SK-N-SH (cell line): ENCODE results near the gene BGN.

ENCODE experiments used
- CTCF ChIP-seq: fragments of 200-600 bp; sonication (generic); IDR thresholded peaks from 2 replicates; pipeline ENCODE4 v1.6.1; 2017; ENCODE audit warnings: antibody characterized with exemption, mild to moderate bottlenecking, moderate library complexity
- EZH2phosphoT487 ChIP-seq: fragments of 200-600 bp; sonication (generic); IDR thresholded peaks from 2 replicates; pipeline ENCODE4 v1.6.1; 2017; ENCODE audit warnings: low read depth, mixed run types, mild to moderate bottlenecking, antibody characterized with exemption, moderate library complexity, borderline replicate concordance
- JUND ChIP-seq: IDR thresholded peaks from 2 replicates; pipeline ENCODE4 v1.4.0; 2012
- TAF1 ChIP-seq: IDR thresholded peaks from 2 replicates; pipeline ENCODE4 v1.6.1; 2012; ENCODE audit warnings: low read depth, mild to moderate bottlenecking, low read length, moderate library complexity, borderline replicate concordance

DNA sequence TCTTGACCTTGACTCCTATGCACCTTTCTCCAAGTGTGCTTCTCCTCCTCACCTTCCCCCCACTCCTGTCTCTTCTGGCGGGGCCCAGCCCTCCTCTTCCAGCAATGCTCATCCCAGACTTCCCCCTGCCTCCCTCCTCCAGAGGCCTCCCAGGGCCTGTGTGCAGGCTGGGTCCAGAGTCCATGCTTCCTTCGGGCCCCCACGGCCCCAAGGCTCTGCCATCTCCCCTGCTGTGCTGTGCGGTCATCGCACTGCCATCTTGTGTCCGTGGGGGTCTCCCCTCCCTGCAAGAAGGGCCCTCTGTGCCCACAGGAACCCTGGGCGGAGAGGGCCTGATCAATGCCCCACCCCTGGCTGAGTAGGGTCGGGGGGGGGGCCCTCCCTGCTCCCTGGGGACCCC is 49.9 kb downstream of the BGN start:
- TF ChIP-seq CTCF (no peak), EZH2phosphoT487 (no peak), TAF1 (no peak), JUND (no peak)
